CD4-positive, CD25-positive, alpha-beta regulatory T cell (primary cell): ENCODE data around the gene AMELY. TPM values are rescaled to one million over a fixed set of nuclear protein-coding genes. Genes with fewer than 3 reads are reported as not detected.
"Not testable (repeated sequence)": the region's sequence is repeated elsewhere in the genome, so short reads cannot be mapped to it uniquely, and the experiment has no call there.

Source experiments
- ATAC-seq, 2 donors: fragments of 150-1000 bp; cut with Tn5 transposase; one replicate each; pipeline ENCODE4 v1.10.0; 2021; ENCODE audit warnings: low read depth in 2 of 2, moderate number of reproducible peaks in 2 of 2, moderate library complexity in 1 of 2
- DNase-seq, 3 donors: peaks; one replicate each; pipeline versions ENCODE4 v3.0.0 to v3.0.0-alpha.2; 2012 to 2022; ENCODE audit warnings: mixed read lengths in 1 of 3
- H3K27ac ChIP-seq: one replicate; pipeline ENCODE4 v1.7.0; 2013; ENCODE audit warnings: mild to moderate bottlenecking, low read length; ENCODE audit not compliant: insufficient read depth, poor library complexity, severe bottlenecking
- H3K27me3 ChIP-seq: one replicate; pipeline ENCODE4 v1.7.0; 2013; ENCODE audit warnings: low read length; ENCODE audit not compliant: control insufficient read depth, insufficient read depth
- H3K36me3 ChIP-seq: one replicate; pipeline ENCODE4 v1.7.0; 2013; ENCODE audit warnings: mild to moderate bottlenecking, low read length, moderate library complexity; ENCODE audit not compliant: control insufficient read depth, insufficient read depth
- H3K4me1 ChIP-seq: 2 replicates; pipeline ENCODE4 v1.7.0; 2013; ENCODE audit warnings: mild to moderate bottlenecking, low read length; ENCODE audit not compliant: insufficient read depth, control insufficient read depth, poor library complexity, severe bottlenecking
- H3K4me3 ChIP-seq: one replicate; pipeline ENCODE4 v1.7.0; 2013; ENCODE audit warnings: low read depth, mild to moderate bottlenecking, low read length, moderate library complexity
- H3K9me3 ChIP-seq, 2 experiments: 1 replicate in 1 of 2; 2 replicates in 1 of 2; pipeline ENCODE4 v1.7.0; 2013; ENCODE audit warnings: low read length in 2 of 2, mild to moderate bottlenecking in 1 of 2, moderate library complexity in 1 of 2; ENCODE audit not compliant: control insufficient read depth in 2 of 2
- H3K27ac Mint-ChIP-seq, 3 donors: one replicate each; pipeline ENCODE4 v1.8.0; 2020 to 2022; ENCODE audit warnings: mild to moderate bottlenecking in 3 of 3, mixed read lengths in 3 of 3, moderate library complexity in 2 of 3
- H3K27me3 Mint-ChIP-seq: one replicate; pipeline ENCODE4 v1.8.0; 2022; ENCODE audit warnings: mild to moderate bottlenecking, mixed read lengths
- H3K36me3 Mint-ChIP-seq: one replicate; pipeline ENCODE4 v1.8.0; 2020; ENCODE audit warnings: mixed read lengths
- H3K4me1 Mint-ChIP-seq, 4 donors: one replicate each; pipeline ENCODE4 v1.8.0; 2020 to 2022; ENCODE audit warnings: mixed read lengths in 4 of 4, mild to moderate bottlenecking in 1 of 4
- H3K4me3 Mint-ChIP-seq, 4 donors: one replicate each; pipeline ENCODE4 v1.8.0; 2020 to 2022; ENCODE audit warnings: mild to moderate bottlenecking in 4 of 4, mixed read lengths in 4 of 4, moderate library complexity in 3 of 4
- H3K9me3 Mint-ChIP-seq, 7 donors: one replicate each; pipeline ENCODE4 v1.8.0; 2020 to 2022; ENCODE audit warnings: mixed read lengths in 7 of 7, mild to moderate bottlenecking in 3 of 7, moderate library complexity in 2 of 7
- polyA plus RNA-seq, 4 donors: library from polyadenylated mRNA; unstranded; fragments of 300-500 nt; fragmentation: Illumina TruSeq; gene quantifications; one replicate each; pipeline ENCODE4 v1.2.3, GENCODE V29; 2021
- total RNA-seq: library from RNA; stranded (reverse); gene quantifications from one replicate; pipeline ENCODE4 v1.2.3, GENCODE V29; 2022

The AMELY gene
- total and polyA plus RNA-seq, 5 donors from 2014 or later = not detected

GRCh38 chrY:6895236-6895635, 16.3 kb downstream of the AMELY start:
- H3K27ac ChIP-seq = no peak overlapping the region
- no peak for ATAC-seq
- DNase-seq = no peak
- H3K9me3 ChIP-seq = no peaks in the 10 kb centered on the region
- H3K4me1 Mint-ChIP-seq = no peaks in the 10 kb centered on the region
- H3K27me3 Mint-ChIP-seq = no peaks in the 10 kb centered on the region
- H3K36me3 ChIP-seq = no peaks in the 10 kb centered on the region
- no peaks in the 10 kb centered on the region for H3K4me1 ChIP-seq
- H3K27me3 ChIP-seq = no peaks in the 10 kb centered on the region
- no peaks in the 10 kb centered on the region for H3K9me3 Mint-ChIP-seq
- no peak overlapping the region for H3K4me3 ChIP-seq
- H3K4me3 Mint-ChIP-seq = no peak overlapping the region
- H3K36me3 Mint-ChIP-seq = no peaks in the 10 kb centered on the region
- H3K27ac Mint-ChIP-seq = no peak overlapping the region

DNA sequence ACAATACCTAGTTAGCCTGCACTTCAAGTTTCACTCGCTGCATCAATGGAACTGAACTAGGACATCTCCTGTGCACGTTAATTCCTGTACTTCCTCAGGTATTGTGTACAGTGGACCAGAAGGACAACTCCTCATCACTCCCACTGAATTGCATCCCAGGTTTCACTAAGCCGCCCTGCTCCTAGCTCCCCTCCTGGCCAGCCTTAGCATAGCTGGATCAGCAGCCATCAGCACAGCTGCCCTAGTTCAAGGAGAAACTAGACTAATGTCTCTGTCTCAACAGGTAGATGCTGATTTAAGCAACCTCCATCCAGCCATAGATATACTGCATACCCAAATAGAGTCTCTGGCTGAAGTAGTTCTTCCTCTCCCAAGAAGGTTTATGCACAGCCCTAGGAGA, 17.1 kb downstream of the AMELY start:
- Mint-ChIP-seq H3K4me1 (no peaks in the 10 kb centered on the region), H3K36me3 (no peaks in the 10 kb centered on the region), H3K27me3 (no peaks in the 10 kb centered on the region), H3K4me3 (no peak overlapping the region), H3K27ac (no peak overlapping the region), H3K9me3 (no peaks in the 10 kb centered on the region)
- Histone ChIP-seq H3K9me3 (no peaks in the 10 kb centered on the region), H3K36me3 (no peaks in the 10 kb centered on the region), H3K4me1 (no peaks in the 10 kb centered on the region), H3K4me3 (no peak overlapping the region), H3K27ac (no peak overlapping the region), H3K27me3 (no peaks in the 10 kb centered on the region)
- DNase-seq = no peak
- no peak for ATAC-seq

GRCh38 chrY:6849384-6849783, 62.2 kb downstream of the AMELY start:
- Histone ChIP-seq H3K9me3 (no peaks in the 10 kb centered on the region), H3K4me3 (no peak overlapping the region), H3K36me3 (no peaks in the 10 kb centered on the region), H3K27ac (no peak overlapping the region), H3K27me3 (no peaks in the 10 kb centered on the region), H3K4me1 (no peaks in the 10 kb centered on the region)
- Mint-ChIP-seq H3K36me3 (no peaks in the 10 kb centered on the region), H3K4me1 (no peaks in the 10 kb centered on the region), H3K27me3 (no peaks in the 10 kb centered on the region), H3K27ac (no peak overlapping the region), H3K4me3 (no peak overlapping the region), H3K9me3 (peaks cover 0 to 1% (median 0%) of the 10 kb centered on the region in 7 donors)
- ATAC-seq (no peak), DNase-seq (no peak)

DNA sequence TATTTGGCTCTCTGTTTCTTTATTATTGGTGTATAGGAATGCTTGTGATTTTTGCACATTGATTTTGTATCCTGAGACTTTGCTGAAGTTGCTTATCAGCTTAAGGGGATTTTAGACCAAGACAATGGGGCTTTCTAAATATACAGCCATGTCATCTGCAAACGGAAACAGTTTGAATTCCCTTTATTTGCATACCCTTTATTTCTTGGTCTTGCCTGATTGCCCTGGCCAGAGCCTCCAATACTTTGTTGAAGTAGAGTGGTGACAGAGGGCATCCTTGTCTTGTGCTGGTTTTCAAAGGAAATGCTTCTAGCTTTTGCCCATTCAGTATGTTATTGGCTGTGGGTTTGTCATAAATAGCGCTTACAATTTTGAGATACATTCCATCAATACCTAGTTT, 68.9 kb downstream of the AMELY start:
- not testable (repeated sequence) for H3K4me1 ChIP-seq, H3K36me3 ChIP-seq, H3K4me3 ChIP-seq, H3K9me3 Mint-ChIP-seq, H3K9me3 ChIP-seq, H3K4me1 Mint-ChIP-seq, H3K4me3 Mint-ChIP-seq, H3K27me3 Mint-ChIP-seq, H3K27me3 ChIP-seq, H3K36me3 Mint-ChIP-seq, H3K27ac Mint-ChIP-seq, DNase-seq, H3K27ac ChIP-seq, ATAC-seq

Other genes starting within 250 kb of the AMELY start
- not detected for gene TBL1Y, start 1.1 kb downstream of the AMELY start, total RNA-seq
- not detected for gene TBL1Y, start 1.1 kb downstream of the AMELY start, polyA plus RNA-seq